GDM1 (cell line): ENCODE measurements around the gene MYADM.

Source experiments
- DNase-seq: peaks from one replicate; lab custom pipeline; 2025; lab: John Stamatoyannopoulos, UW

The MYADM gene

GRCh38 chr19:53885036-53885435 lies 17.4 kb downstream of the MYADM start:
- DNase-seq = no peak

DNA sequence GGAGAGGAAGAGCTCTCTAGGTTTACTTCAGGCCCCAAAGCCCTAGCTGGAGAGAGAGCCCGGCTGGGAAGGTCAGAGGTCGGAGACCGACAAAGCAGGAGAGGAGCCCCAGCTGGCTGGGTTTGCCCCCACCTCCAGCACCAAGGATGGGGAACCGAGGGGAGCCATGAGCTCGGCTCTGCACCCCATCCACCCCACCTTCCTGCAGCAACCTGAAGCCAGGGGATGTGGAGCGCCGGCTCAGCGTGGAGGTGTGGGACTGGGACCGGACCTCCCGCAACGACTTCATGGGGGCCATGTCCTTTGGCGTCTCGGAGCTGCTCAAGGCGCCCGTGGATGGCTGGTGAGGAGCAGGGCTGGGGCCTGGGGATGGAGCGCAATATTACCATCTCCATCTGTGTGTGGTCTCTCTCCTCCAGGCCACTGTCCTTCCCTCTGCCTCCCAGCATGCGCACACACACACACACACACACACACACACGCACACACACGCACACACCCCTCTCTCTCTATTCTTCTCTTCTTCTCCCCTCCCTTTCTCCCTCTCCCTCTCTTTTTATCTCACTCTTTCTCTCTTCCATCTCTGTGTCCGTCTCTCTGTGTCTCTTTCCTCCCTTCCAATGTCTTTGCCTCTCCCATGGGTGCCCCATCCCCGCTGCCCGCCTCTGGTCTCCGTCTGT lies 24.8 kb downstream of the MYADM start:
- DNase-seq = no peak

- no peak for DNase-seq
Measured at GRCh38 chr19:53892981-53893325, 25.3 kb downstream of the MYADM start.

DNA sequence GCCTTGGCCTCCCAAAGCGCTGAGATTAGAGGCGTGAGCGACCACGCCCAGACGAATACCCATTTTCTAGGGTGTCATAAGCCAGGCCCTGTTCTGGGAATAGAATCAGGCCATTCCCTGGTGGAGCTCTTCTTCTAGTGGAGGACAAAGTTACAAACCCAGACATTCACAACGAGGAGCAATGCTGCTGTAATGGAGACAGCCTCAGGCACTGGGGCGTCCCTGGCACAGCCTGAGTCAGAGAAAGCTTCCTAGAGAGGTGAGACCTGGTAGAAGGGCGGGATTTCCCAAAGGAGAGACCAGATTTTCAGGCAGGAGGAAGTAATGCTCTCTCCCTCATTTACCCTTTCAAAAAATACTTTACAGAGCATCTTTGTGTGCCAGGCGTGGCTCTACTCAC lies 27.0 kb downstream of the MYADM start:
- no peak for DNase-seq

- no peak for DNase-seq
Measured at GRCh38 chr19:53896682-53897081, 29.0 kb downstream of the MYADM start.

- no peak for DNase-seq
Measured at GRCh38 chr19:53897459-53897858, 29.8 kb downstream of the MYADM start.

DNA sequence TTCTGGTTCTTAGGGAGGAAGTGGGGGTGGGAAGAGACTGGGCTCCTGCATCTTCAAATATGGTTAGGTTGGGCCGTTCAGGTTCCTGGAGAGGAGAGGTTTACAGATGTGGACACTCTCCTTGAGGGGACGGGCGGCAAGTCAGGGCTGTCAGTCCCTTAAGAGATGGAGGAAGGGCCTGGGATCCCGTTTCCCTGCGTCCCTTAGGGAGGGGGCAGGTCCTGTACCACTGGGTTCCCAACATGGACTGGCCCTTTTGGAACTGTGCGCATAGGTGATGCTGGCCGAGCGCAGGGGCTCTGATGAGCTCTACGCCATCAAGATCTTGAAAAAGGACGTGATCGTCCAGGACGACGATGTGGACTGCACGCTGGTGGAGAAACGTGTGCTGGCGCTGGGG lies 30.5 kb downstream of the MYADM start:
- no peak for DNase-seq

- DNase-seq = no peak
Measured at GRCh38 chr19:53898636-53899341, 31.1 kb downstream of the MYADM start.

GRCh38 chr19:53900191-53900860 lies 32.6 kb downstream of the MYADM start:
- DNase-seq = no peak

GRCh38 chr19:53903055-53903680 lies 35.5 kb downstream of the MYADM start:
- no peak for DNase-seq

GRCh38 chr19:53904909-53905308 lies 37.2 kb downstream of the MYADM start:
- no peak for DNase-seq

DNA sequence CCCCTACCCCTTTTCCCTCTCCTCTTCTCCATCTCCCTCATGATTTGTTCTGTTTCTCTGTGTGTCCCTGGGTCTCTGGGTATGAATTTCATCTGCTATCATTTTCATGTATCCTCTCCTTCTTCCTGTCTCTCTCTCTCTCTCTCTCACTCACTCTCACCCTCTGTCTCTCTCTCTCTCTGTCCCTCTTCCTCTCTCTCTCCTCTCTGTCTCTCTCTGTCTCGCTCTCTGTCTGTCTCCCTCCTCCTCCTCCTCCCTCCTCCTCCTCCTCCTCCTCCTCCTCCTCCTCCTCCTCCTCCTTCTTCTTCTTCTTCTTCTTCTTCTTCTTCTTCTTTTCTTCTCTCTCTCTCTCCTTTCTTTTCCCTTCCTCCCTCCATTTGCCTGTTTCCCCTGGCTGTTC lies 38.1 kb downstream of the MYADM start:
- no peak for DNase-seq

- peak; percentile 6 for DNase-seq
Measured at GRCh38 chr19:53906211-53907192, 38.8 kb downstream of the MYADM start.

GRCh38 chr19:53907193-53907581 lies 39.5 kb downstream of the MYADM start:
- DNase-seq = no peak

DNA sequence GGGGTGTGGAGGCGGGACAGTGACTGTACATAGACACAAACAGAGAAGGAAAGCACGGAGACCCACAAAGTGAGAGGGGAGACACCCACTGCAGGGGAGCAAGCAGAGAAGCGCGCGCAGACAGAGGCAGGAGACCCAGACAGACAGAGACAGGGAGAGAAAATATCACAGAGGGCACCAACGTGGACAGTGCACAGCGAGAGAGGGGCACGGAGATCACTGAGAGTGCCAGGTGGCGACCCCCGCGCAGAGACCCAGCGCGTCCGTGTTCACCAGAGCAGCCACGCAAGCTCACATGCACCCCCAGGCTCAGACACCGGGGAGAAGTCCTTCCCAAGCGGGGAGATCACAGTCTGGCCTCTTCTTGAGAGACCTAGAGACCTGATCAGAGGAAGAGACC lies 40.0 kb downstream of the MYADM start:
- DNase-seq = no peak

DNA sequence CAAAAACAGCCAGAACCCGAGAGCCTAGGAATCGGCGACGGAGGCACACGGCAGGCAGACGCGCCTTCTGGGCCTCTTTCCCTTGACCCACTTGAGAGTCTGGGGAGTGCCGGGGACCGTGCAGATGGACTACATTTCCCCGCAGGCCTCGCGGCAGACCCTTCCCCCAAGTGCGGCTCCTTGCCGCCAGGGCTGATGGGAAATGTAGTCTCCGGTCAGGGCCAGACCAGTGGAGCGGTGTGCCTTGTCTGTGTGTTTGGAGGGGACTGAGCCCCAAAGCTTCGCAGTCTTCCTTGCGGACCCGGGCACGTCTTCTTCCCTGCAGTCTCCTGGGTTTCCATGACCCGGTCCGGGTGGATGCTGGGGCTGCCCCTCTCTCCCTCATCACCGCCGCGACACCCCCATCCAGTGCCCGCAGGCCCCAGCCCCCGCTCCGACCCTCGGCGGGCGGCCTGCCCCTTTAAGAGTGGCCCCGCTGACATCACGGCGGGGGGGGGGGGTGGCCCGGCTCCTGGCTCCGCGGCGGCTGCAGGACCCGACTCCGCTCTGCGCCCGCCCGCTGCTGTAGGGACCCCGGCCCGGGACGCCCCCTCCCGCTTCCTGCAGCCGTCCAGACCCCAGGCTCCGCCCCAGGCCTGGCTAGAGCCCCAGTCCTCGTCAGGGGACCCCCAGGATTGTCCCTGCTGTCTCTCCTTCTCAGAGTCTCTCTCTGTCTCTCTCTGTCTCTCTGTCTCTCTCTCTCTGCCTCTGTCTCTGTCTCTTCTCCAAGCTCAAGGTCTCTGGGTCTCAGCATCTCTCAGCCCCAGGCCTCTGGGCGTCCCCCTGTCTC lies 40.6 kb downstream of the MYADM start:
- DNase-seq = no peak

- DNase-seq = no peak
Measured at GRCh38 chr19:53908935-53909415, 41.3 kb downstream of the MYADM start, which contains the start of gene CACNG7. TSS of gene CACNG7 (plus strand) at chr19:53909278. CDS start at chr19:53912832, 3,554 bp downstream.

GRCh38 chr19:53909471-53910169 lies 41.9 kb downstream of the MYADM start:
- no peak for DNase-seq

- DNase-seq = no peak
Measured at GRCh38 chr19:53910170-53910518, 42.5 kb downstream of the MYADM start.

GRCh38 chr19:53912653-53913052 lies 45.0 kb downstream of the MYADM start:
- DNase-seq = no peak
